WERI-Rb-1 (cell line): ENCODE measurements around the gene HIP1R.
"Not testable (repeated sequence)": the region's sequence is repeated elsewhere in the genome, so short reads cannot be mapped to it uniquely, and the experiment has no call there.

Experiments used
- DNase-seq: peaks from one replicate; pipeline ENCODE4 v3.0.0-alpha.2; 2020
- H3K27ac ChIP-seq: fragments of 250-450 bp; sonication (Bioruptor Pico); 2 replicates; pipeline ENCODE4 v1.5.1; 2020; ENCODE audit warnings: mild to moderate bottlenecking, moderate library complexity
- H3K27me3 ChIP-seq: fragments of 250-450 bp; sonication (Bioruptor Pico); 2 replicates; pipeline ENCODE4 v1.5.1; 2021; ENCODE audit warnings: mild to moderate bottlenecking, low read depth, moderate library complexity; ENCODE audit not compliant: insufficient read depth, severe bottlenecking
- H3K36me3 ChIP-seq: fragments of 250-450 bp; sonication (Bioruptor Pico); 2 replicates; pipeline ENCODE4 v1.5.1; 2020; ENCODE audit warnings: mild to moderate bottlenecking, moderate library complexity
- H3K4me3 ChIP-seq: 2 replicates; pipeline ENCODE4 v1.5.1; 2011; ENCODE audit warnings: low read depth, mild to moderate bottlenecking, control low read depth, low read length
- H3K9me3 ChIP-seq: fragments of 250-450 bp; sonication (Bioruptor Pico); 2 replicates; pipeline ENCODE4 v1.5.1; 2021; ENCODE audit warnings: mild to moderate bottlenecking, moderate library complexity; ENCODE audit not compliant: severe bottlenecking
- TF ChIP-seq, protein P1 (sequence below): IDR thresholded peaks from 2 replicates; pipeline ENCODE4 v1.5.1; 2011; ENCODE audit warnings: low read depth, mild to moderate bottlenecking, control low read depth, inconsistent platforms, low read length

Gene HIP1R

GRCh38 chr12:122899887-122900286, 64.6 kb downstream of the HIP1R start:
- TF ChIP-seq, protein P1, sequence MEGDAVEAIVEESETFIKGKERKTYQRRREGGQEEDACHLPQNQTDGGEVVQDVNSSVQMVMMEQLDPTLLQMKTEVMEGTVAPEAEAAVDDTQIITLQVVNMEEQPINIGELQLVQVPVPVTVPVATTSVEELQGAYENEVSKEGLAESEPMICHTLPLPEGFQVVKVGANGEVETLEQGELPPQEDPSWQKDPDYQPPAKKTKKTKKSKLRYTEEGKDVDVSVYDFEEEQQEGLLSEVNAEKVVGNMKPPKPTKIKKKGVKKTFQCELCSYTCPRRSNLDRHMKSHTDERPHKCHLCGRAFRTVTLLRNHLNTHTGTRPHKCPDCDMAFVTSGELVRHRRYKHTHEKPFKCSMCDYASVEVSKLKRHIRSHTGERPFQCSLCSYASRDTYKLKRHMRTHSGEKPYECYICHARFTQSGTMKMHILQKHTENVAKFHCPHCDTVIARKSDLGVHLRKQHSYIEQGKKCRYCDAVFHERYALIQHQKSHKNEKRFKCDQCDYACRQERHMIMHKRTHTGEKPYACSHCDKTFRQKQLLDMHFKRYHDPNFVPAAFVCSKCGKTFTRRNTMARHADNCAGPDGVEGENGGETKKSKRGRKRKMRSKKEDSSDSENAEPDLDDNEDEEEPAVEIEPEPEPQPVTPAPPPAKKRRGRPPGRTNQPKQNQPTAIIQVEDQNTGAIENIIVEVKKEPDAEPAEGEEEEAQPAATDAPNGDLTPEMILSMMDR: no peak
- Histone ChIP-seq H3K9me3 (no peaks in the 10 kb centered on the region), H3K27me3 (no peaks in the 10 kb centered on the region), H3K36me3 (peaks cover 3% of the 10 kb centered on the region; the same call in 1 of the 2 replicates), H3K27ac (no peak overlapping the region), H3K4me3 (no peak overlapping the region)
- no peak for DNase-seq

DNA sequence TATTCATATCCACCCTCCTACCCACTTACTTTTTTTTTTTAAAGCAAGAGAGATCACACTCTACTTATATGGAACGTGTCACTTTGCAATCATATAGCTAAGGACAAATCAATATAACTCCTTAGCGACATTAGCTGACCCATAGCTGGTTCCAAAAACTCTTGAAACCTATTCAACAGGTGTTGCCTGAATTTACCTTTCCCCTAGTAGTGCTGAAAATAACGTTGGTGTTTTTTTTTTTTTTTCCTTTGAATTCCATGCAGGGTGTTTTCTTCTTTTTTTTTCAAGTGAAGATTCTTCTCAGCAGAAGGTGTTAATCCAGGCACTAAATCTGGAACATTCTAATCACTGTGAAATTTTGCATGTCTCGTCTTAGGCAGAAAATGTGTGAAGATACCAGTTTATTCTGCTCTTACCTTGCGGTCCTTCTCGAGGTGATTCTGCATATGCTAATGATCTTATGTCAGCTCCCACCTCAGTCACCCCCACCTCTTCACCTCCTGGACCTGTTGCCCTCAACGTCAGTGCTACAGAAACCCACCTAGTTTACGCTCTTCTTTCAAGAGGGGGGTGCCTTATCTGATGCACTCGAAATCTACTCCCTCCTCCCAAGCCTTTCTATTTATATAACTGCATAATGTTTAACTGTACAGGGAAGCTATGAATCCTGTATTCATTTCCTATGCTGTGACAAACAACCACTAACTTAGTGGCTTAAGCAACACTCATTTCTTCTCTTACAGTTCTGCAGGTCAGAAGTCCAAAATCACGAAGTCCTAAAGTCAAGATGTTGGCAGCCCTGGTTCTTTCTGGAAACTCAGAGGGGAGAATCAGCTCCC, 67.8 kb downstream of the HIP1R start:
- Histone ChIP-seq H3K4me3 (no peak overlapping the region), H3K36me3 (no peaks in the 10 kb centered on the region), H3K27me3 (no peaks in the 10 kb centered on the region), H3K9me3 (no peaks in the 10 kb centered on the region), H3K27ac (no peak overlapping the region)
- DNase-seq: no peak
- TF ChIP-seq, protein P1: no peak

DNA sequence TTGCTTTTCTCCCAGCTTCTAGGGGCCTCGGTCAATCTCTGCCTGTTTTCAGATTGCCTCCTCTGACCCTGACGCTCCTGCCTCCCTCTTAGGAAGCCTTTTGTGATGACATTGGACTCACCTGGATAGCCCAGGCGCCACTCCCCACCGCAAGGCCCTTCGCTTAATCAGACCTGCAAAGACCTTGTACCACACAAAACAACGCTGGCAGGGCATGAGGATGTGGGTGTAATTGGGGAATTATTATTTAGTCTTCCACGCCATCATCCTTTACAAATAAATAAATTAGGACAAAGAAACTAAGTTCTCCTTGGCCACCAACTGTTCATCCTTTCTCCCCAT, 68.4 kb downstream of the HIP1R start:
- TF ChIP-seq, protein P1: no peak

DNA sequence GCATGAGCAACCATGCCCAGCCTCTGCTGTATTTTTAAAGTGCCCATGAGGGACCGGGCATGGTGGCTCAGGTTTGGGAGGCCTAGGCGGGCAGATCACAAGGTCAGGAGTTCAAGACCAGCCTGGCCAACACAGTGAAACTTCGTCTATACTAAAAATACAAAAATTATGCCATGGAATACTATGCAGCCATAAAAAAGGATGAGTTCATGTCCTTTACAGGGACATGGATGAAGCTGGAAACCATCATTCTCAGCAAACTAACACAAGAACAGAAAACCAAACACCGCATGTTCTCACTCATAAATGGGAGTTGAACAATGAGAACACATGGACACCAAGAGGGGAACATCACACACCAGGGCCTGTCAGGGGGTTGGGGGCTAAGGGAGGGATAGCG, 70.0 kb downstream of the HIP1R start:
- not testable (repeated sequence) for H3K27me3 ChIP-seq, DNase-seq, H3K27ac ChIP-seq, H3K36me3 ChIP-seq, H3K4me3 ChIP-seq, H3K9me3 ChIP-seq

More for the DNA sequence above, 68.4 kb downstream of the HIP1R start:
- DNase-seq: no peak
- H3K27ac ChIP-seq: no peak overlapping the region
- no peaks in the 10 kb centered on the region for H3K27me3 ChIP-seq
- no peaks in the 10 kb centered on the region for H3K36me3 ChIP-seq
- no peak overlapping the region for H3K4me3 ChIP-seq
- no peaks in the 10 kb centered on the region for H3K9me3 ChIP-seq

- TF ChIP-seq, protein P1: no peak
- DNase-seq: no peak
- H3K27me3 ChIP-seq: no peaks in the 10 kb centered on the region
Observed at GRCh38 chr12:122908915-122909314, 73.7 kb downstream of the HIP1R start.

GRCh38 chr12:122909442-122910288, 74.4 kb downstream of the HIP1R start:
- TF ChIP-seq, protein P1: no peak
- DNase-seq: no peak
- no peak overlapping the region for H3K4me3 ChIP-seq
- H3K27ac ChIP-seq: no peak overlapping the region
- H3K36me3 ChIP-seq: no peaks in the 10 kb centered on the region
- H3K27me3 ChIP-seq: no peaks in the 10 kb centered on the region
- no peaks in the 10 kb centered on the region for H3K9me3 ChIP-seq

More at GRCh38 chr12:122908915-122909314, 73.7 kb downstream of the HIP1R start:
- H3K27ac ChIP-seq: no peak overlapping the region
- no peaks in the 10 kb centered on the region for H3K9me3 ChIP-seq
- H3K36me3 ChIP-seq: no peaks in the 10 kb centered on the region
- H3K4me3 ChIP-seq: no peak overlapping the region
